HCT116 (cell line): ENCODE data around the gene IL21R. TPM values are rescaled to one million over a fixed set of nuclear protein-coding genes. Genes with fewer than 3 reads are reported as not detected.

Experiments used
- ATAC-seq: fragments of 200-7000 bp; cut with Tn5 transposase; 2 replicates; pipeline ENCODE4 v1.9.1; 2020; ENCODE audit warnings: mild to moderate bottlenecking, moderate library complexity
- BruUV-seq: library from RNA; stranded (reverse); fragments of 400-500 nt; replicated peaks from 2 replicates; lab custom pipeline; 2021; lab: Mats Ljungman, UMichigan
- CTCF ChIA-PET: fragments of 300-600 bp; sonication (Branson Sonifier 250); formaldehyde crosslinking; loops from one replicate; lab custom pipeline; 2021; ENCODE audit warnings: antibody characterized with exemption; lab: Charles Lee
- POLR2A ChIA-PET: fragments of 300-600, 350-600 bp; sonication (Branson Sonifier 250); formaldehyde crosslinking; loops from one replicate; lab custom pipeline; 2021; ENCODE audit warnings: antibody characterized with exemption; lab: Charles Lee
- RAD21 ChIA-PET, 2 experiments: fragments of 300-600 bp; sonication (Branson Sonifier 250); formaldehyde crosslinking; loops; one replicate each; lab custom pipeline; 2023; ENCODE audit warnings: low total read pairs in 2 of 2; ENCODE audit not compliant: uncharacterized antibody in 2 of 2, unreplicated experiment in 2 of 2, low non-redundant PET in 1 of 2; lab: Charles Lee
- DNase-seq: peaks from one replicate; pipeline ENCODE4 v3.0.0-alpha.2; 2010; ENCODE audit warnings: low read depth, low spot score
- H2AFZ ChIP-seq: fragments of 200-600 bp; shearing (Covaris generic), sonication (generic); 2 replicates; pipeline ENCODE4 v1.6.1; 2017; ENCODE audit warnings: low read depth, mixed run types, mixed read lengths, antibody characterized with exemption, low read length; ENCODE audit not compliant: poor library complexity, severe bottlenecking
- H3K27ac ChIP-seq: 2 replicates; pipeline ENCODE4 v1.5.1; 2012; ENCODE audit warnings: low read depth, low read length
- H3K27me3 ChIP-seq: fragments of 200-600 bp; sonication (generic); 2 replicates; pipeline ENCODE4 v1.6.1; 2016; ENCODE audit warnings: mixed run types, low read length, mixed read lengths; ENCODE audit not compliant: insufficient read depth
- H3K36me3 ChIP-seq, 2 experiments: fragments of 200-500 bp in 1 of 2; fragments of 200-600 bp in 1 of 2; sonication (Bioruptor generic) in 1 of 2; sonication (generic) in 1 of 2; 2 replicates each; pipeline versions ENCODE4 v1.5.1 to v1.6.1; 2014 to 2016; ENCODE audit warnings: low read length in 2 of 2, inconsistent platforms in 1 of 2, mixed read lengths in 1 of 2, mixed run types in 1 of 2; ENCODE audit not compliant: insufficient read depth in 2 of 2, control insufficient read depth in 1 of 2
- H3K4me1 ChIP-seq, 2 experiments: fragments of 200-600 bp in 1 of 2; sonication (generic) in 1 of 2; 2 replicates each; pipeline versions ENCODE4 v1.5.1 to v1.6.1; 2012 to 2017; ENCODE audit warnings: low read length in 2 of 2, inconsistent platforms in 1 of 2, mild to moderate bottlenecking in 1 of 2, mixed read lengths in 1 of 2, mixed run types in 1 of 2, moderate library complexity in 1 of 2; ENCODE audit not compliant: insufficient read depth in 2 of 2, control insufficient read depth in 1 of 2
- H3K4me2 ChIP-seq: fragments of 200-600 bp; sonication (generic); 2 replicates; pipeline ENCODE4 v1.6.1; 2017; ENCODE audit warnings: mixed run types, low read length, mixed read lengths
- H3K4me3 ChIP-seq, 2 experiments: fragments of 200-600 bp in 1 of 2; sonication (generic) in 1 of 2; replicated peaks in 1 of 2; 2 replicates each; pipeline ENCODE4 v1.5.1; 2011 to 2016; ENCODE audit warnings: low read length in 2 of 2, control low read depth in 1 of 2, low read depth in 1 of 2, mild to moderate bottlenecking in 1 of 2, mixed read lengths in 1 of 2, mixed run types in 1 of 2
- H3K79me2 ChIP-seq: fragments of 200-600 bp; sonication (generic); 2 replicates; pipeline ENCODE4 v1.6.1; 2017; ENCODE audit warnings: mild to moderate bottlenecking, mixed run types, low read length, moderate library complexity, mixed read lengths; ENCODE audit not compliant: insufficient read depth
- H3K9ac ChIP-seq: fragments of 200-600 bp; sonication (generic); 2 replicates; pipeline ENCODE4 v1.6.1; 2016; ENCODE audit warnings: low read length, mixed read lengths
- H3K9me2 ChIP-seq: fragments of 200-600 bp; sonication (generic), shearing (Covaris generic); 2 replicates; pipeline ENCODE4 v1.6.1; 2017; ENCODE audit warnings: mixed run types, mild to moderate bottlenecking, moderate library complexity; ENCODE audit not compliant: insufficient read depth
- H3K9me3 ChIP-seq, 2 experiments: fragments of 200-500 bp in 1 of 2; fragments of 200-600 bp in 1 of 2; sonication (Bioruptor generic) in 1 of 2; sonication (generic) in 1 of 2; 2 replicates each; pipeline ENCODE4 v1.6.1; 2014 to 2017; ENCODE audit warnings: low read length in 2 of 2, mixed read lengths in 2 of 2, inconsistent platforms in 1 of 2, low read depth in 1 of 2, mild to moderate bottlenecking in 1 of 2, mixed run types in 1 of 2, moderate library complexity in 1 of 2; ENCODE audit not compliant: control insufficient read depth in 1 of 2, insufficient read depth in 1 of 2
- H4K20me1 ChIP-seq: fragments of 200-600 bp; sonication (generic), shearing (Covaris generic); 2 replicates; pipeline ENCODE4 v1.6.1; 2017; ENCODE audit warnings: mixed run types, mild to moderate bottlenecking, moderate library complexity; ENCODE audit not compliant: insufficient read depth
- CEBPB ChIP-seq: IDR thresholded peaks from 2 replicates; pipeline ENCODE4 v1.6.1; 2012; ENCODE audit warnings: low read depth
- EZH2 ChIP-seq: fragments of 200-600 bp; sonication (generic); IDR thresholded peaks from 2 replicates; pipeline ENCODE4 v1.6.1; 2017; ENCODE audit warnings: antibody characterized with exemption, mixed run types
- EZH2phosphoT487 ChIP-seq: fragments of 200-600 bp; IDR thresholded peaks from 2 replicates; pipeline ENCODE4 v1.6.1; 2018; ENCODE audit warnings: antibody characterized with exemption, borderline replicate concordance
- RAD21 ChIP-seq: IDR thresholded peaks from 2 replicates; pipeline ENCODE4 v1.6.1; 2012; ENCODE audit warnings: low read depth, mild to moderate bottlenecking
- SP1 ChIP-seq: IDR thresholded peaks from 2 replicates; pipeline ENCODE4 v1.6.1; 2012; ENCODE audit warnings: low read depth
- TCF7L2 ChIP-seq: IDR thresholded peaks from 2 replicates; pipeline ENCODE4 v1.7.0; 2011; ENCODE audit warnings: borderline replicate concordance, inconsistent platforms; ENCODE audit not compliant: insufficient read depth, insufficient read length; ENCODE audit errors: extremely low read depth
- YY1 ChIP-seq: IDR thresholded peaks from 2 replicates; pipeline ENCODE4 v1.6.1; 2011; ENCODE audit warnings: low read length, low read depth, moderate library complexity, mild to moderate bottlenecking; ENCODE audit not compliant: insufficient replicate concordance; ENCODE audit errors: extremely low read depth
- intact Hi-C: fragments of 100-400 bp; cut with micrococcal nuclease; formaldehyde crosslinking; loops from 2 replicates; pipeline ENCODE4 v1.10.0; 2022
- total RNA-seq: library from RNA; stranded (reverse); gene quantifications from one replicate; pipeline ENCODE4 v1.2.1, GENCODE V29; 2021; ENCODE audit not compliant: unreplicated experiment
- TF ChIP-seq, protein P1 (sequence below): IDR thresholded peaks from 2 replicates; pipeline ENCODE4 v1.6.1; 2012; ENCODE audit warnings: low read depth

IL21R gene
- total RNA-seq, 1 experiment from 2014 or later = 1.2 TPM

- TF ChIP-seq TCF7L2 = no peak
- TF ChIP-seq CEBPB = no peak
- TF ChIP-seq, protein P1, sequence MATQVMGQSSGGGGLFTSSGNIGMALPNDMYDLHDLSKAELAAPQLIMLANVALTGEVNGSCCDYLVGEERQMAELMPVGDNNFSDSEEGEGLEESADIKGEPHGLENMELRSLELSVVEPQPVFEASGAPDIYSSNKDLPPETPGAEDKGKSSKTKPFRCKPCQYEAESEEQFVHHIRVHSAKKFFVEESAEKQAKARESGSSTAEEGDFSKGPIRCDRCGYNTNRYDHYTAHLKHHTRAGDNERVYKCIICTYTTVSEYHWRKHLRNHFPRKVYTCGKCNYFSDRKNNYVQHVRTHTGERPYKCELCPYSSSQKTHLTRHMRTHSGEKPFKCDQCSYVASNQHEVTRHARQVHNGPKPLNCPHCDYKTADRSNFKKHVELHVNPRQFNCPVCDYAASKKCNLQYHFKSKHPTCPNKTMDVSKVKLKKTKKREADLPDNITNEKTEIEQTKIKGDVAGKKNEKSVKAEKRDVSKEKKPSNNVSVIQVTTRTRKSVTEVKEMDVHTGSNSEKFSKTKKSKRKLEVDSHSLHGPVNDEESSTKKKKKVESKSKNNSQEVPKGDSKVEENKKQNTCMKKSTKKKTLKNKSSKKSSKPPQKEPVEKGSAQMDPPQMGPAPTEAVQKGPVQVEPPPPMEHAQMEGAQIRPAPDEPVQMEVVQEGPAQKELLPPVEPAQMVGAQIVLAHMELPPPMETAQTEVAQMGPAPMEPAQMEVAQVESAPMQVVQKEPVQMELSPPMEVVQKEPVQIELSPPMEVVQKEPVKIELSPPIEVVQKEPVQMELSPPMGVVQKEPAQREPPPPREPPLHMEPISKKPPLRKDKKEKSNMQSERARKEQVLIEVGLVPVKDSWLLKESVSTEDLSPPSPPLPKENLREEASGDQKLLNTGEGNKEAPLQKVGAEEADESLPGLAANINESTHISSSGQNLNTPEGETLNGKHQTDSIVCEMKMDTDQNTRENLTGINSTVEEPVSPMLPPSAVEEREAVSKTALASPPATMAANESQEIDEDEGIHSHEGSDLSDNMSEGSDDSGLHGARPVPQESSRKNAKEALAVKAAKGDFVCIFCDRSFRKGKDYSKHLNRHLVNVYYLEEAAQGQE = no peak
- TF ChIP-seq EZH2 = no peak
- no peak for TF ChIP-seq YY1
- TF ChIP-seq EZH2phosphoT487 = no peak
- no peak for TF ChIP-seq RAD21
Observed at GRCh38 chr16:27470567-27471431, 68.8 kb downstream of the IL21R start (continued).

- Histone ChIP-seq H3K9ac (no peak overlapping the region), H3K4me1 (peaks cover 0 to 6% of the 10 kb centered on the region in 2 experiments; a peak in 1 of 4 replicates), H3K27me3 (no peaks in the 10 kb centered on the region), H3K4me3 (no peak overlapping the region), H2AFZ (no peak overlapping the region), H3K36me3 (peaks cover 43 to 50% of the 10 kb centered on the region in 2 experiments; a peak in 3 of 4 replicates), H3K79me2 (no peaks in the 10 kb centered on the region), H4K20me1 (no peaks in the 10 kb centered on the region), H3K9me2 (no peaks in the 10 kb centered on the region), H3K4me2 (no peak overlapping the region), H3K9me3 (no peaks in the 10 kb centered on the region), H3K27ac (no peak overlapping the region)
- DNase-seq = no peak
- intact Hi-C loops = no loop called here
- no peak for TF ChIP-seq SP1
- no peak for TF ChIP-seq EZH2
- TF ChIP-seq CEBPB = no peak
- no peak for TF ChIP-seq YY1
- ChIA-PET CTCF (no interaction called here), RAD21 (no interaction called here), POLR2A (no interaction called here)
- no peak for ATAC-seq
- BruUV-seq = no TSS peak
Observed at GRCh38 chr16:27471661-27472060, 69.7 kb downstream of the IL21R start.
